ENCODE measurements around the gene FYN. TPM values are rescaled to one million over a fixed set of nuclear protein-coding genes. Genes with fewer than 3 reads are reported as not detected.

FYN gene
- polyA plus RNA-seq, 3 donors = 88.4 to 149 (median 114) TPM

DNA sequence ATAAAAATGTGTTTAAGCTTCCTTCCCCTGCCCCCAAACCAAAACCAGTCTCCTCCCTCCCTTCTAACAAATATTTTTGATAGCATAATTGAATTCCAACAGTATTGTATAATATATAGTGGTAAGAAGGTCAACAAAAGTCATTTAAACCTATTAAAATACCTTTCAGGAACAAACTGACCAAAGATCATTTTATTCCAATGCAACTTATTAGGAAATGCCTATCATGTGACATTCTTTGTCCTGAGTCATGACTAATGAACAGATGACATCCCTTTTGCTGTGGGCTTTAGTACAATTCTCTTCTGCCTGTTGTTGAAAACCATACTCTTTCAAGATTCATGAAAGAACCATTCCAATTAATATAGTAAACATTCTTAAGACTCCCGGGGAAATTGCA is 216.1 kb downstream of the FYN start:
- intact Hi-C loops (cut with micrococcal nuclease) = loop anchor here in 1 of 2 donors (10.0 kb wide), 1 partner anchor 392 kb away; no protein-coding TSS in a partner anchor
- H3K27ac ChIP-seq (ENCODE audit: low read depth in 1 of 2, low read length in 2 of 2) = peak overlapping the region in 1 of 2 donors; percentile 30

DNA sequence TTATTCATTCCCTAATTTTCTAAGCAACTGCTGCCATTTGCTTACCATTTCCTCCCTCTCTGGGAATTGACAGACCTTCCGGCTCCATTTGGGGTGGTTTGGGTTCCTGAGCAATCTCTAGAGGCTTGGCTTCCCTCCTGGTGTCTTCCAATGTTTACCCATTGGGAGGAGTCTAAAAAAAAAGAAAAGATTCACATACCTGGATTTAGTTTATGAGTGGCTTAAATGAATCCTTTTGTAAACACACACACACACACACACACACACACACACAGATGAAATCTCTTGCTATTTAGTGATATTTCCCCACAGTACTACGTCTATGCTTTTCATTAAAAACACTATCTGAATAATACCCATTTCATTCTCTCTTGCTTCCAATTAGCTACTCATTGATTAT is 219.3 kb downstream of the FYN start:
- Histone ChIP-seq H3K4me2 (replicated peaks; ENCODE audit: extremely low read depth, low read length, poor library complexity, severe bottlenecking) (no peak overlapping the region), H3K27me3 (ENCODE audit: control insufficient read depth in 2 of 2, insufficient read depth in 2 of 2, low read length in 2 of 2) (no peaks in the 10 kb centered on the region), H3K36me3 (replicated peaks in 1 of 2; ENCODE audit: control insufficient read depth in 1 of 2, insufficient read depth in 2 of 2, low read length in 2 of 2) (no peaks in the 10 kb centered on the region), H3K4me3 (replicated peaks in 1 of 3; ENCODE audit: low read depth in 2 of 3, low read length in 3 of 3) (no peak overlapping the region), H3K27ac (ENCODE audit: low read depth in 1 of 2, low read length in 2 of 2) (no peak overlapping the region), H3K9ac (ENCODE audit: insufficient read depth, low read length, poor library complexity, severe bottlenecking) (no peak overlapping the region), H3K4me1 (ENCODE audit: control insufficient read depth in 1 of 2, insufficient read depth in 2 of 2, low read length in 2 of 2) (peaks cover 5 to 7% of the 10 kb centered on the region in 2 donors), H4K20me1 (ENCODE audit: insufficient read depth, low read length) (no peaks in the 10 kb centered on the region), H2AFZ (ENCODE audit: insufficient read depth, low read depth, low read length, poor library complexity, severe bottlenecking) (no peak overlapping the region), H3K79me2 (ENCODE audit: insufficient read depth, low read length) (no peaks in the 10 kb centered on the region), H3K9me3 (replicated peaks in 1 of 2; ENCODE audit: control insufficient read depth in 1 of 2, insufficient read depth in 1 of 2, low read length in 2 of 2) (no peaks in the 10 kb centered on the region)
- DNase-seq = no peak
- H3K27me3 Mint-ChIP-seq (ENCODE audit: low read depth in 3 of 3) = peaks cover 0 to 2% (median 0%) of the 10 kb centered on the region in 3 donors
- no peak overlapping the region for H3K27ac Mint-ChIP-seq
- H3K36me3 Mint-ChIP-seq = peaks cover 5 to 13% of the 10 kb centered on the region in 2 donors
- intact Hi-C loops (cut with micrococcal nuclease) = loop anchor here in 1 of 2 donors (10.0 kb wide), 1 partner anchor 389 kb away; no protein-coding TSS in a partner anchor
- peaks cover 10% of the 10 kb centered on the region for H3K4me1 Mint-ChIP-seq
- TF ChIP-seq, protein P1, sequence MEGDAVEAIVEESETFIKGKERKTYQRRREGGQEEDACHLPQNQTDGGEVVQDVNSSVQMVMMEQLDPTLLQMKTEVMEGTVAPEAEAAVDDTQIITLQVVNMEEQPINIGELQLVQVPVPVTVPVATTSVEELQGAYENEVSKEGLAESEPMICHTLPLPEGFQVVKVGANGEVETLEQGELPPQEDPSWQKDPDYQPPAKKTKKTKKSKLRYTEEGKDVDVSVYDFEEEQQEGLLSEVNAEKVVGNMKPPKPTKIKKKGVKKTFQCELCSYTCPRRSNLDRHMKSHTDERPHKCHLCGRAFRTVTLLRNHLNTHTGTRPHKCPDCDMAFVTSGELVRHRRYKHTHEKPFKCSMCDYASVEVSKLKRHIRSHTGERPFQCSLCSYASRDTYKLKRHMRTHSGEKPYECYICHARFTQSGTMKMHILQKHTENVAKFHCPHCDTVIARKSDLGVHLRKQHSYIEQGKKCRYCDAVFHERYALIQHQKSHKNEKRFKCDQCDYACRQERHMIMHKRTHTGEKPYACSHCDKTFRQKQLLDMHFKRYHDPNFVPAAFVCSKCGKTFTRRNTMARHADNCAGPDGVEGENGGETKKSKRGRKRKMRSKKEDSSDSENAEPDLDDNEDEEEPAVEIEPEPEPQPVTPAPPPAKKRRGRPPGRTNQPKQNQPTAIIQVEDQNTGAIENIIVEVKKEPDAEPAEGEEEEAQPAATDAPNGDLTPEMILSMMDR (IDR thresholded peaks at IDR 0.05) = no peak
- H3K4me3 Mint-ChIP-seq = no peak overlapping the region
- no CpG with 5 or more reads among the region's 2 CpGs for WGBS (ENCODE audit: insufficient coverage)
- H3K9me3 Mint-ChIP-seq = peaks cover 0 to 2% (median 0%) of the 10 kb centered on the region in 7 donors

More for the DNA sequence above, 216.1 kb downstream of the FYN start:
- Histone ChIP-seq H3K9ac (ENCODE audit: insufficient read depth, low read length, poor library complexity, severe bottlenecking) (no peak overlapping the region), H3K4me2 (replicated peaks; ENCODE audit: extremely low read depth, low read length, poor library complexity, severe bottlenecking) (no peak overlapping the region), H4K20me1 (ENCODE audit: insufficient read depth, low read length) (no peaks in the 10 kb centered on the region), H3K4me1 (ENCODE audit: control insufficient read depth in 1 of 2, insufficient read depth in 2 of 2, low read length in 2 of 2) (peaks cover 5 to 7% of the 10 kb centered on the region in 2 donors), H3K79me2 (ENCODE audit: insufficient read depth, low read length) (no peaks in the 10 kb centered on the region), H2AFZ (ENCODE audit: insufficient read depth, low read depth, low read length, poor library complexity, severe bottlenecking) (no peak overlapping the region), H3K36me3 (replicated peaks in 1 of 2; ENCODE audit: control insufficient read depth in 1 of 2, insufficient read depth in 2 of 2, low read length in 2 of 2) (peaks cover 19 to 27% of the 10 kb centered on the region in 2 donors), H3K4me3 (replicated peaks in 1 of 3; ENCODE audit: low read depth in 2 of 3, low read length in 3 of 3) (no peak overlapping the region), H3K27me3 (ENCODE audit: control insufficient read depth in 2 of 2, insufficient read depth in 2 of 2, low read length in 2 of 2) (no peaks in the 10 kb centered on the region), H3K9me3 (replicated peaks in 1 of 2; ENCODE audit: control insufficient read depth in 1 of 2, insufficient read depth in 1 of 2, low read length in 2 of 2) (no peaks in the 10 kb centered on the region)
- H3K36me3 Mint-ChIP-seq = peaks cover 23 to 35% of the 10 kb centered on the region in 2 donors
- H3K27me3 Mint-ChIP-seq (ENCODE audit: low read depth in 3 of 3) = no peaks in the 10 kb centered on the region
- no peak overlapping the region for H3K4me3 Mint-ChIP-seq
- no CpG with 5 or more reads among the region's 1 CpG for WGBS (ENCODE audit: insufficient coverage)
- H3K4me1 Mint-ChIP-seq = peaks cover 7% of the 10 kb centered on the region
- peak overlapping the region in 6 of 7 donors; percentile 29 to 61 (median 50) for H3K27ac Mint-ChIP-seq
- peaks cover 0 to 2% (median 0%) of the 10 kb centered on the region in 7 donors for H3K9me3 Mint-ChIP-seq
- TF ChIP-seq, protein P1 (IDR thresholded peaks at IDR 0.05) = no peak
- DNase-seq = peak; percentile 25 to 68 (median 65)

All from CD14-positive monocyte (primary cell).